ENCODE data around the gene NAT8L.

DNA sequence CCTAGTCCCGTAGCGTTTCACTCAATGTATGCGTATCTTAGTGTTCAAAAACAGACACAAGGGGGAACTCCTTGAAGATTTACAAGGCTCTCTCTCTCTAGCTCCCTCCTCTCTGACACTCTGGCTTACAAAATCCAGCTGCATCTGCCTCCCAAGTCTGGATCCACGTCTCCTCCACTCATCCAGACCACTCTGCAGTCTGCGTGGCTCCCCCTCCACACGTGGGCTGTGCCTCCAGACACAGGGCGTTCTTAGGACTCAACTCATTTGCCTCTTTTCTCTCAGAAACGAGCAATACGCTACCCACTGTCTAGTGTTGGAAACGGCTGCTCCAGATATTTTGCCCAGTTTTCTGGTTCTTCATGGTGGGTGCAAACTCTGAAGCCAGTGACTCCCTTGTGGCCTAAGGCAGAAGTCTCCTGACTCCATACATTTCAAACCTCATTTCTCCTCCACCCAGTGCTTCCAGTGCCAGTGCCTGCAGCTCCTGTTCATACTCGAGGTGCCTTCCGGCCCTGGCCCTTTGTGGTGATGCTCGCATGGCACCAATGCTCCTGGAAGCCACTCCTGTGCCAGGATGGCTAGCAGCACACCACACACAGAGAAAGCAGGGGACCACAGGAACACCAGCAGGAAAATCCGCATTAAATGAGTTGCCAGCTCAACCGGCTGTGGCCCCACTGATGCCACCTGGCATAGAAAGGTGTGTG, 24.1 kb downstream of the NAT8L start:
- TF ChIP-seq, protein P1, sequence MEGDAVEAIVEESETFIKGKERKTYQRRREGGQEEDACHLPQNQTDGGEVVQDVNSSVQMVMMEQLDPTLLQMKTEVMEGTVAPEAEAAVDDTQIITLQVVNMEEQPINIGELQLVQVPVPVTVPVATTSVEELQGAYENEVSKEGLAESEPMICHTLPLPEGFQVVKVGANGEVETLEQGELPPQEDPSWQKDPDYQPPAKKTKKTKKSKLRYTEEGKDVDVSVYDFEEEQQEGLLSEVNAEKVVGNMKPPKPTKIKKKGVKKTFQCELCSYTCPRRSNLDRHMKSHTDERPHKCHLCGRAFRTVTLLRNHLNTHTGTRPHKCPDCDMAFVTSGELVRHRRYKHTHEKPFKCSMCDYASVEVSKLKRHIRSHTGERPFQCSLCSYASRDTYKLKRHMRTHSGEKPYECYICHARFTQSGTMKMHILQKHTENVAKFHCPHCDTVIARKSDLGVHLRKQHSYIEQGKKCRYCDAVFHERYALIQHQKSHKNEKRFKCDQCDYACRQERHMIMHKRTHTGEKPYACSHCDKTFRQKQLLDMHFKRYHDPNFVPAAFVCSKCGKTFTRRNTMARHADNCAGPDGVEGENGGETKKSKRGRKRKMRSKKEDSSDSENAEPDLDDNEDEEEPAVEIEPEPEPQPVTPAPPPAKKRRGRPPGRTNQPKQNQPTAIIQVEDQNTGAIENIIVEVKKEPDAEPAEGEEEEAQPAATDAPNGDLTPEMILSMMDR (optimal IDR thresholded peaks at IDR 0.05 in 1 of 3, IDR thresholded peaks at IDR 0.05 in 1 of 3, conservative IDR thresholded peaks at IDR 0.05 in 1 of 3; ENCODE audit: extremely low read depth in 1 of 3, insufficient read depth in 2 of 3, low read length in 3 of 3), result no peak
- TF ChIP-seq EZH2 (IDR thresholded peaks at IDR 0.05; ENCODE audit: low read length), result no peak

Data from keratinocyte (primary cell).